ENCODE data around the gene IQUB. TPM values are rescaled to one million over a fixed set of nuclear protein-coding genes. Genes with fewer than 3 reads are reported as not detected.
"Not testable (repeated sequence)": the region's sequence is repeated elsewhere in the genome, so short reads cannot be mapped to it uniquely, and the experiment has no call there.

Gene IQUB
- total RNA-seq, 2 donors from 2014 or later = 0.10 TPM; not detected in 1

- peaks cover 7% of the 10 kb centered on the region for H3K36me3 Mint-ChIP-seq
- H3K27me3 Mint-ChIP-seq = peaks cover 0 to 9% of the 10 kb centered on the region in 2 donors
- H3K27ac Mint-ChIP-seq = no peak within 1 kb of the TSS
- ATAC-seq = peak; percentile 100
- H3K4me3 Mint-ChIP-seq = no peak within 1 kb of the TSS
- DNase-seq (ENCODE audit: low spot score) = peak; percentile 96
- H3K9me3 Mint-ChIP-seq = no peaks in the 10 kb centered on the region
- peaks cover 6 to 7% of the 10 kb centered on the region in 2 donors for H3K4me1 Mint-ChIP-seq (ENCODE audit: low read depth in 2 of 2)
Measured at GRCh38 chr7:123557398-123558288, 23.2 kb upstream of the IQUB start, which contains the start of gene NDUFA5. Gene NDUFA5, minus strand, starts transcription at chr7:123557818. Its CDS starts 23 bp downstream, at chr7:123557795.

DNA sequence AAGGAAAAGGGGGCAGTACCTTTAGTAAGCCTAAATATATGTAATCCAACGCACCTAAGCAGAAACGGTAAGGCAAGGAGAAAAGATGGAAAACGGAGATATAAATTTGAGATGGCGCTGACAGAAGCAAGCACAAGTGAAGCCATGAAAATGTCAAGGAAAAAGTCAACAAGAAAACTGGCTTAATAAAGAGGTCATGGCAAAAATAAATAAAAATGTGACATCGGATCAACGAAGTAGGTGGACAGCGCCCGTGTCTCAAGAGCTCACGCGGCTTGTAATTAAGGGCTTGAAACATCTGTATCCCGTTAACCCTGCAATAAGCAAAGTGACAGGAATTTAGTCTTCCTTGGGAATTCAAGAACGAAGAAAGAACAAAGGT, 22.6 kb upstream of the IQUB start:
- Mint-ChIP-seq H3K36me3 (peaks cover 8% of the 10 kb centered on the region), H3K4me3 (no peak overlapping the region)
- DNase-seq (ENCODE audit: low spot score) = no peak

GRCh38 chr7:123555484-123555883, 21.1 kb upstream of the IQUB start:
- H3K27ac Mint-ChIP-seq = no peak overlapping the region
- H3K27me3 Mint-ChIP-seq = peaks cover 0 to 4% of the 10 kb centered on the region in 2 donors
- H3K4me1 Mint-ChIP-seq (ENCODE audit: low read depth in 2 of 2) = peaks cover 6 to 7% of the 10 kb centered on the region in 2 donors
- H3K9me3 Mint-ChIP-seq = no peaks in the 10 kb centered on the region
- DNase-seq (ENCODE audit: low spot score) (no peak), ATAC-seq (no peak)
- no peak overlapping the region for H3K4me3 Mint-ChIP-seq
- H3K36me3 Mint-ChIP-seq = peaks cover 8% of the 10 kb centered on the region

More for the DNA sequence above, 22.6 kb upstream of the IQUB start:
- H3K9me3 Mint-ChIP-seq = no peaks in the 10 kb centered on the region
- ATAC-seq = no peak
- peaks cover 0 to 9% of the 10 kb centered on the region in 2 donors for H3K27me3 Mint-ChIP-seq
- H3K4me1 Mint-ChIP-seq (ENCODE audit: low read depth in 2 of 2) = peaks cover 6 to 7% of the 10 kb centered on the region in 2 donors
- no peak overlapping the region for H3K27ac Mint-ChIP-seq

- Mint-ChIP-seq H3K27me3 (no peaks in the 10 kb centered on the region), H3K9me3 (no peaks in the 10 kb centered on the region), H3K36me3 (peaks cover 20% of the 10 kb centered on the region), H3K4me3 (no peak overlapping the region), H3K27ac (no peak overlapping the region), H3K4me1 (ENCODE audit: low read depth in 2 of 2) (peaks cover 6 to 7% of the 10 kb centered on the region in 2 donors)
- ATAC-seq (no peak), DNase-seq (ENCODE audit: low spot score) (no peak)
Measured at GRCh38 chr7:123553159-123553558, 18.8 kb upstream of the IQUB start.

- Mint-ChIP-seq H3K27ac (no peak overlapping the region), H3K4me3 (no peak overlapping the region), H3K27me3 (no peaks in the 10 kb centered on the region), H3K36me3 (peaks cover 21% of the 10 kb centered on the region), H3K4me1 (ENCODE audit: low read depth in 2 of 2) (peaks cover 6 to 7% of the 10 kb centered on the region in 2 donors), H3K9me3 (no peaks in the 10 kb centered on the region)
- no peak for DNase-seq (ENCODE audit: low spot score)
- ATAC-seq = no peak
Measured at GRCh38 chr7:123552641-123553040, 18.2 kb upstream of the IQUB start.

DNA sequence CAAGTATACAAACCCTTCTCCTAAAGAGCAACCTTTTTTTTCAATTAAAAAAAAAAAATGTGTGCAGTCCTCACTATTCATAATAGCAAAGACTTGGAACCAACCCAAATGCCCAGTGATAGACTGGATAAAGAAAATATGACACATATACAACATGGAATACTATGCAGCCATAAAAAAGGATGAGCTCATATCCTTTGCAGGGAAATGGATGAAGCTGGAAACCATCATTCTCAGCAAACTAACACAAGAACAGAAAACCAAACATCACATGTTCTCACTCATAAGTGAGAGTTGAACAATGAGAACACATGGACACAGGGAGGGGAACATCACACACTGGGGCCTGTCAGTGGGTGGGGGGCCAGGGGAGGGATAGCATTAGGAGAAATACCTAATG, 17.7 kb upstream of the IQUB start:
- peaks cover 6 to 11% of the 10 kb centered on the region in 2 donors for H3K4me1 Mint-ChIP-seq (ENCODE audit: low read depth in 2 of 2)
- not testable (repeated sequence) for H3K4me3 Mint-ChIP-seq; DNase-seq (ENCODE audit: low spot score); H3K27me3 Mint-ChIP-seq; ATAC-seq; H3K27ac Mint-ChIP-seq; H3K9me3 Mint-ChIP-seq
- peaks cover 21% of the 10 kb centered on the region for H3K36me3 Mint-ChIP-seq

- ATAC-seq = no peak
- no peaks in the 10 kb centered on the region for H3K27me3 Mint-ChIP-seq
- H3K4me3 Mint-ChIP-seq = no peak overlapping the region
- no peak for DNase-seq (ENCODE audit: low spot score)
- H3K27ac Mint-ChIP-seq = no peak overlapping the region
- no peaks in the 10 kb centered on the region for H3K9me3 Mint-ChIP-seq
- H3K4me1 Mint-ChIP-seq (ENCODE audit: low read depth in 2 of 2) = peaks cover 8 to 17% of the 10 kb centered on the region in 2 donors
- peaks cover 21% of the 10 kb centered on the region for H3K36me3 Mint-ChIP-seq
Measured at GRCh38 chr7:123548406-123548805, 14.0 kb upstream of the IQUB start.

DNA sequence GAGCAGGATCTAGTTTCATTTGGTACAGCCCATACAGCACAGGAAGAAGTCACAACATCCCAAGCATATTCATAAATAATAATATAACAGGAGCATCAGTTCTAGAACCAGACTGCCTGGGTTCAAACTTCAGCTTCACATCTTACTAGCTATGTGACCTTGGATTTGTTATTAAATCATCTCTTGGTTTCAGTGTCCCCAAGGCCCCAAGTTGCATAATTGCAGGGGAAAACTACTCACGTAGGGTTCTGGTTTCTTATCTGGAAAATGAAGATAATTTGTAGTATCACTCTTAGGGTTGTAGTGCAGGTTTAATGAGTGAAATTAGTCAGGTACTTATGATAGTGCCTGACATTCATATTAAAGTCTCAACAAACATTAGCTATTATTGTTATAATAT, 5.5 kb upstream of the IQUB start:
- peaks cover 6% of the 10 kb centered on the region in 2 donors for H3K4me1 Mint-ChIP-seq (ENCODE audit: low read depth in 2 of 2)
- H3K4me3 Mint-ChIP-seq = no peak overlapping the region
- ATAC-seq (no peak), DNase-seq (ENCODE audit: low spot score) (no peak)
- no peaks in the 10 kb centered on the region for H3K9me3 Mint-ChIP-seq
- no peaks in the 10 kb centered on the region for H3K36me3 Mint-ChIP-seq
- H3K27ac Mint-ChIP-seq = no peak overlapping the region
- no peaks in the 10 kb centered on the region for H3K27me3 Mint-ChIP-seq

GRCh38 chr7:123538897-123539296, 4.5 kb upstream of the IQUB start:
- H3K4me1 Mint-ChIP-seq (ENCODE audit: low read depth in 2 of 2) = peaks cover 10 to 11% of the 10 kb centered on the region in 2 donors
- no peak overlapping the region for H3K27ac Mint-ChIP-seq
- no peak for DNase-seq (ENCODE audit: low spot score)
- no peaks in the 10 kb centered on the region for H3K27me3 Mint-ChIP-seq
- ATAC-seq = no peak
- no peaks in the 10 kb centered on the region for H3K36me3 Mint-ChIP-seq
- H3K4me3 Mint-ChIP-seq = no peak overlapping the region
- H3K9me3 Mint-ChIP-seq = no peaks in the 10 kb centered on the region

GRCh38 chr7:123538189-123538714, 3.9 kb upstream of the IQUB start:
- no peak for DNase-seq (ENCODE audit: low spot score)
- no peaks in the 10 kb centered on the region for H3K36me3 Mint-ChIP-seq

DNA sequence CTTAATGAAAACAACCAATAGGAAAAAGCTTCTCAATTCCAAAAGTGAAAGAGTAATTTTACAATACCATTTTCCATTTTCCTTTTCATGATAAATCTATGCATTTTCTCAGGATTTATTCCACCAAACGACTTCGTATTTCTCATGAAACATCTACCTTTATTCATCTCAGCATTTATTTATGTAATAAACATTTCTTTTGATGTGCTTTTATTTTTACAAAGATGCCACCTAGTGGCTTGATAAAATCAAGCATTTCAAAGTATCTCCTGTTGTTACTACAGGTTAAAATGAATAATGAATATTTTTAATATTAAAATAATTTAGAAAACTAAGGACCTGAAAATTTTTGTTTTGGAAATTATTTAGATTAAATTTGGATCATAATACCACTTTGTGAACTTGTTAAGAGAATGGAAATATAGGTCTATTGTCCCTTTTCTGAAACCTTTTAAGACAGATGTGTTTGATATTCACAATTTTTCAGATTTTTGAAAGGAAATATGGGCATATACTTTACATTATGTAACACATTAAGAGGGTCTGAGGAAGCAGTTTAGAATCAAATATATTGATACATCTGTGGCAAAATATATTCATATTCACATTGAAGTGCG, 2.7 kb upstream of the IQUB start:
- Mint-ChIP-seq H3K4me1 (ENCODE audit: low read depth in 2 of 2) (peaks cover 21% of the 10 kb centered on the region in 2 donors), H3K9me3 (no peaks in the 10 kb centered on the region), H3K27ac (no peak overlapping the region), H3K36me3 (no peaks in the 10 kb centered on the region), H3K4me3 (no peak overlapping the region), H3K27me3 (peaks cover 5 to 7% of the 10 kb centered on the region in 2 donors)
- ATAC-seq = no peak
- no peak for DNase-seq (ENCODE audit: low spot score)

More at GRCh38 chr7:123538189-123538714, 3.9 kb upstream of the IQUB start:
- Mint-ChIP-seq H3K4me1 (ENCODE audit: low read depth in 2 of 2) (peaks cover 16% of the 10 kb centered on the region in 2 donors), H3K27ac (no peak overlapping the region), H3K9me3 (no peaks in the 10 kb centered on the region), H3K27me3 (peaks cover 3 to 5% of the 10 kb centered on the region in 2 donors), H3K4me3 (no peak overlapping the region)
- no peak for ATAC-seq

GRCh38 chr7:123535517-123535916, 1.1 kb upstream of the IQUB start:
- no peak for ATAC-seq
- peaks cover 5 to 7% of the 10 kb centered on the region in 2 donors for H3K27me3 Mint-ChIP-seq
- H3K27ac Mint-ChIP-seq = peak overlapping the region in 1 of 2 donors; percentile 93
- no peak overlapping the region for H3K4me3 Mint-ChIP-seq
- H3K4me1 Mint-ChIP-seq (ENCODE audit: low read depth in 2 of 2) = peaks cover 21 to 22% of the 10 kb centered on the region in 2 donors
- H3K9me3 Mint-ChIP-seq = no peaks in the 10 kb centered on the region
- no peaks in the 10 kb centered on the region for H3K36me3 Mint-ChIP-seq
- DNase-seq (ENCODE audit: low spot score) = no peak

- H3K27ac Mint-ChIP-seq = peak overlapping the region; percentile 74 to 93
- peaks cover 21 to 22% of the 10 kb centered on the region in 2 donors for H3K4me1 Mint-ChIP-seq (ENCODE audit: low read depth in 2 of 2)
- DNase-seq (ENCODE audit: low spot score) = no peak
- ATAC-seq = no peak
- peak overlapping the region; percentile 94 for H3K4me3 Mint-ChIP-seq
- H3K9me3 Mint-ChIP-seq = no peaks in the 10 kb centered on the region
- peaks cover 5 to 7% of the 10 kb centered on the region in 2 donors for H3K27me3 Mint-ChIP-seq
- H3K36me3 Mint-ChIP-seq = no peaks in the 10 kb centered on the region
Measured at GRCh38 chr7:123533929-123534382, 439 bp downstream of the IQUB start.

- Mint-ChIP-seq H3K4me1 (ENCODE audit: low read depth in 2 of 2) (peaks cover 21 to 22% of the 10 kb centered on the region in 2 donors), H3K36me3 (no peaks in the 10 kb centered on the region), H3K9me3 (no peaks in the 10 kb centered on the region), H3K4me3 (peak overlapping the region; percentile 94), H3K27me3 (peaks cover 5 to 10% of the 10 kb centered on the region in 2 donors), H3K27ac (peak overlapping the region in 1 of 2 donors; percentile 93)
- no peak for DNase-seq (ENCODE audit: low spot score)
- ATAC-seq = no peak
Measured at GRCh38 chr7:123533553-123533917, 860 bp downstream of the IQUB start.

Data from natural killer cell treated with Interleukin-12 subunit alpha and Interleukin-12 subunit beta and Interleukin-15 and Interleukin-18, amount 100 ng/mL, for 72 hours (primary cell).